Measurements from ENCODE around the gene MICAL1.

Gene MICAL1

GRCh38 chr6:109397020-109397419, 58.6 kb downstream of the MICAL1 start:
- no peak overlapping the region for H3K4me3 Mint-ChIP-seq
- H3K27me3 Mint-ChIP-seq: no peaks in the 10 kb centered on the region
- peaks cover 5% of the 10 kb centered on the region for H3K36me3 Mint-ChIP-seq
- DNase-seq (ENCODE audit: low spot score in 2 of 2) (no peak), ATAC-seq (ENCODE audit: low read depth) (no peak)
- H3K4me1 Mint-ChIP-seq: peaks cover 3% of the 10 kb centered on the region
- H3K9me3 Mint-ChIP-seq: no peaks in the 10 kb centered on the region
- no peak overlapping the region for H3K27ac Mint-ChIP-seq

- Mint-ChIP-seq H3K4me1 (peaks cover 3% of the 10 kb centered on the region), H3K27ac (no peak overlapping the region), H3K27me3 (no peaks in the 10 kb centered on the region), H3K4me3 (no peak overlapping the region), H3K9me3 (no peaks in the 10 kb centered on the region), H3K36me3 (peaks cover 5% of the 10 kb centered on the region)
- no peak for ATAC-seq (ENCODE audit: low read depth)
- no peak for DNase-seq (ENCODE audit: low spot score in 2 of 2)
These were observed 59.4 kb downstream of the MICAL1 start for GRCh38 chr6:109396046-109396718.
